GM19438 (cell line): Measurements from ENCODE around the gene SPACA7.
"Not testable (repeated sequence)": the region's sequence is repeated elsewhere in the genome, so short reads cannot be mapped to it uniquely, and the experiment has no call there.

ENCODE experiments used
- ATAC-seq: cut with Tn5 transposase; IDR thresholded peaks from one replicate; pipeline ENCODE4 v1.9.1; 2021; ENCODE audit warnings: low read depth; ENCODE audit not compliant: unreplicated experiment

Gene SPACA7

DNA sequence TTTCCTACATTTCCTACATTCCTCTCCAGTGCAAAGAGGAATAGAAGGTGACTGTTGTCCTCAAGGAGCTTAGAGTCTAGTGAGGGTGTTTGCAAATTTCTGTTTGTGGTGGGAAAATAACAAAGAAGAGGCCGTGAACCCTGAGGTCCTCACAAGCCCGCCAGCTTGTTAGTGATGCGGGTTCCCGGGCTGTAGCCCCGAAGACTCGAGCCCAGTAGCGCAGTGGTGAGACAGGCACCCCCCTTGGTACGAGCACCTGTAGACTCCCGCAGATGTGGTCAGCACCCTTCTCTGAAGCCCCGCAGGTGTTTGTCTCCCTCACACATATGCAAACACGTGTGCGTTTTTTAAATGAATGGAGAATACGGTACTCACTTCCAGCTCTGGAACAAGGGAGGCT lies 26.5 kb upstream of the SPACA7 start:
- ATAC-seq = no peak

DNA sequence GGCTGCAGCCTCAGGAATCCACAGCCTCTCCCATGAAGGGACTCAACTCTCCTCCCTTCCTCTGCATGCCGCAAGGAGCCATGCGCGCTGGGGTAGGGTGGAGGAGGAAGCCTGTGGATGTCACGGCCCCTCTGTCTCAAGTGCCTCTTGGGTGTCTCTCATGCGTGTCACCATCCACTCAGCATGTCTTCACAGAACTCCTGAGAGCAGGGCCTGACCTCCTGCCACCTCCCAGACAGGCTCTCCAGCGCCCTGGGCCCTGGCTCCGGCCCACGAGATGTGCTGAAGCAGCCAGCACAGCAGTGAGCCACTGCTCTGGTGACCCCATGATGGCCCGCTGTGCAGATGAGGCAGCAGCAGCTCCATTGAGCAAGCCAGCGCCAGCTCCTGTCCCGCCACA lies 25.9 kb upstream of the SPACA7 start:
- ATAC-seq = no peak

- ATAC-seq = no peak
Observed at GRCh38 chr13:112351825-112352224, 24.3 kb upstream of the SPACA7 start.

DNA sequence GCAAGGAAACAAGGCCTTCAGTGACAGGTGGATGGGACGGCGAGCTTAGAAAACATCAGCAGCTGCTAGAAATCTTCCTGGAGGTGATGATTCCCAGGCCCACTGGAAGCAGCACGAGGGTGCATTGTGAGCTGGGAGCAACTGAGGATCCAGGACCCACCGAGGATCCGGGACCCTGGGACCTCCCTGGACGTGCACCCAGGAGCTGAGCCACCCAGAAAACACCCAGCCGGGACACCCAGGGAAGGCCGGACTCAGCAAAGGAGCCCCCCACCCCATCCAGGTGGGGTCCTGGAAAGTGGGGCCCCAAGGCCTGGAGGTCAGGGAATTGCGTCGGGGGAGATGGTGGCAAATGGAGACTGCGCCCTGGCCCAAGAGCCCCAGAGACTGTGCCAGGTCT lies 22.3 kb upstream of the SPACA7 start:
- no peak for ATAC-seq

DNA sequence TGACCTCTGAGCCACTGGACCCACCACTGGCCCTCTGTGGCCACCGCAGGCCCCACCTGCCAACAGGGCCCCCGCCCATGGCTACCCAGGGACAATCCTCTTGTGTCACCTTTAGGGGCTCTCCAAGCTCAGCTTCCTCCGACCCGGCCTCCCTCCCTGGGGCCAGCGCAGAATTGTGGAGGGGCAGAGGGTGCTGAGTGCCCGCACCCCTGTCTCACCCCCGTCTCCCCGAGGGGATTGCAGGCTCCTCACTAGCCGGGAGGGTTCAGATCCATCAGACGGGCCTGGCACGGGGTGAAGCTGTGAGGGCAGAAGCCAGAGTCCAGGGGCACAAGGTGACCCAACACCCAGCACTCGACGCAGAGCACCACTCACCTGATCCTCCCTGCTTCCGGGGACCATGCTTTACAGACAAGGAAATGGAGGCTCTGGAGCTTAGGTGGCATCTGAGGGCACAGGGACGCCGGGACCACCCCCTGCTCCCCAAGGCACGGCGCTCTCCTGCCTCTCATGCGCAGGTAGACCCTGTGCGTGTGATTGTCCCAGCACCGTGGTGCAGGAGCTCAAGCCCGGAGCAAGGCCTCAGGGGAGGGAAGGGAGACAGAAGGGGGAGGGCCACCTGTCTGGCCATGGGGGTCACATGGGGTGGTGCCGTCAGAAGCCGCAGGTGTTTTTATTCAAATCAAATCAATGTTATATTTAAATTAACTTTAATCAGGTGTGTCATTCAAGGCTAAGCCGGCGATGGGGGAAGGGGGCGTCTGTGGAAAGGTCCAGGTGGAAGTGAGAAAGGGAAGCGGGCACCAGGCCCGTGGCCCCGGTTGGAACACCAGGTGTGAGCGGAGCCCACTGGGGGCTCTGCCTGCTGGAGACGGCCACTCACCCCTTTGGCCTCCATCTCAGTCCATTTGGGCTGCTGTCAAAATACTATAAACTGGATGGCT lies 21.6 kb upstream of the SPACA7 start:
- ATAC-seq = no peak

- no peak for ATAC-seq
Observed at GRCh38 chr13:112355274-112355838, 20.8 kb upstream of the SPACA7 start.

GRCh38 chr13:112356190-112356589 lies 20.0 kb upstream of the SPACA7 start:
- no peak for ATAC-seq

DNA sequence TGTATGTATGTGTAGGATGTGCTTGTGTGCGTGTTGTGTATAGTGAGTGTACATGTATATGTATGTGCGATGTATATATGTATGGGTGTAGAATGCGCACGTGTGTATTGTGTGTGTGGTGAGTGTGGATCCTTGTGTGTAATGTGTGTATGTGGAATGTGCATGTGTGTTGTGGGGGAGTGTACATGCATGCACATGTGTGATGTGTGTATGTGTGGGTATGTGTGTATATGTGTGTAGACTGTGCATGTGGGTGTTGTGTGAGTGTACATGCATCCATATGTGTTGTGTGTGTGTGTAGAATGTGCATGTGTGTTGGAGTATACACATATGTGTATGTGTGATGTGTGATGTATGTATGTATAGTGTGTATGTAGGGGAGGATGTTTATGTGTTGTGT lies 18.0 kb upstream of the SPACA7 start:
- no peak for ATAC-seq

GRCh38 chr13:112362021-112362420 lies 14.1 kb upstream of the SPACA7 start:
- no peak for ATAC-seq

GRCh38 chr13:112363867-112364528 lies 12.2 kb upstream of the SPACA7 start:
- ATAC-seq = no peak

- no peak for ATAC-seq
Observed at GRCh38 chr13:112366907-112367646, 9.1 kb upstream of the SPACA7 start.

DNA sequence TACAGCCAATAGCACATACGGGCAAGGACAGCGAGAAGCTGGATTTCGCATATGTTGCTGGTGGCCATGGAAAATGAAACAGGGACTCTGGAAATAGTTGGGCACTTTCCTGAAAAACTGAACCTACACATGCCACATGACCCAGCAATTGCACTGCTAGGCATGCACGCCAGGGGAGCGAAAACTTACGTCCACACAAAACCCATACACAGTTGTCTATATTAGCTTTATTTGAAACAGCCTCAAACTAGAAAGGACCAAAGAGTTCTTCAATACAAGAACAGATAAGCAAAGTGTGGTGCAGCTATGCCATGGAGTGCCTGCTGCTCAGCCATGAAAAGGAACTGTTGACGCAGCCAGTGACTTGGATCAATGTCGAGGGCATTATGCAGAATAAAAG lies 7.3 kb upstream of the SPACA7 start:
- no peak for ATAC-seq

GRCh38 chr13:112370311-112370710 lies 5.8 kb upstream of the SPACA7 start:
- no peak for ATAC-seq

- no peak for ATAC-seq
Observed at GRCh38 chr13:112374271-112374670, 1.9 kb upstream of the SPACA7 start.

DNA sequence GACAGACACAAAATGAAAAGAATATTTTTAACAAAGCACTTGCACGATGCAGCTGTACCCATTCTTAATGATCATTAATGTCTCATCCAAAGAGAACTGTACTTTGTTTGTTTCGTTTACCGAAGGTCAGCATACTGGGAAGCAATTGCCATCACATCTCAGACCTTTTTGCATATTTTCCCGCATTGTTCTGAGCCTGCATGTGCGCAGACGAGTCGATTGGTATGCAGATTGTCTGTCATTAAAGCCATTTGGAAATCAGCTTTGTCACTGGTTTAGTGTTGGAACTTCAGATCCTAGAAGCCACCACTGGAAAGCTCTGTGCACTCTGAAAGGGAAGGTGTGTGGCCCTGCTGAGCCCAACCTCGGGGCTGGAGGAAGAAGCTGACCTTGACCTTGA lies 15.6 kb downstream of the SPACA7 start:
- no peak for ATAC-seq

DNA sequence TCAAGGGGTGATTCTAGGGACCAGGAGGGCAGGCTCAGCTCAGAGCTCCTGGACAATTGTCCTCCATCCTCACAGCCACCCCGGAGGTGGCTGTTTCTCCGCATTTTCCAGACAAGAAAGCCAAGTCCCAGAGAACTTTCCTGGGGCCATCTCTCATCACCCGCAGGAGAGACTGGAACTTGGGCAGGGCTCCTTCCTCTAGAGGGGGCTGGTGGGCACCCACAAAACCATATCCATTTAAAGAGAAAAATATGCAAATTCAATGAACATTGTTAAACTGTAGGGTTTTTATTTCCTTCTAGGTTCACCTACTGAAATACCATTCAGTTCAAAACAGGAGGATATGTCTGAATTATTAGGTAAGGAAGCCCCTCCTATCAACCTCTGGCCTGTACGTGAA lies 16.6 kb downstream of the SPACA7 start:
- ATAC-seq = no peak

GRCh38 chr13:112395022-112395421 lies 18.9 kb downstream of the SPACA7 start:
- not testable (repeated sequence) for ATAC-seq

GRCh38 chr13:112395941-112396340 lies 19.8 kb downstream of the SPACA7 start:
- not testable (repeated sequence) for ATAC-seq

DNA sequence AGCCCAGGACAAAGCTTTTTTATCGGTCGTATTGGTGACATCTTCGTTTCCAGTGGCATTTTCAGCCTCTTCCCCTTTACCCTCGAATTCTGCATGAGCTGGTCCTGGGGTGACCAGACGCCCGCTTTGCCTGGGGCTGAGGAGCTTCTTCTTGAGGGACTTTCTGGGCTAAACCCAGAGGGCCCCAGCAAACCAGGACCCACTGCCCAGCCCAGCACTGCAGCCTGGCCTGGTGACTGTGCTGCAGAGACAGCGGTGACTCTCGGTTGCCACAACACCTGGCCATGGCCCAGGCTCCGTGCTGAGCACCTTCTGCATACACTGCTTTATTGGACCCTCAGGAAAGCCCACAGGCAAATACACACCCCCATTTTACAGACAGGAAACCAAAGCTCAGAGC lies 21.0 kb downstream of the SPACA7 start:
- ATAC-seq = no peak

- ATAC-seq = not testable (repeated sequence)
Observed at GRCh38 chr13:112398347-112398746, 22.2 kb downstream of the SPACA7 start.

GRCh38 chr13:112409828-112410227 lies 33.7 kb downstream of the SPACA7 start:
- ATAC-seq = not testable (repeated sequence)
